Adrenal gland (tissue), 12 donors: ENCODE measurements around the gene SLC25A47. TPM values are rescaled to one million over a fixed set of nuclear protein-coding genes. Genes with fewer than 3 reads are reported as not detected.

ENCODE experiments used
- DNase-seq, 7 donors: peaks; one replicate each; pipeline ENCODE4 v3.0.0-alpha.2; 2019 to 2020
- H3K27ac ChIP-seq, 5 donors: fragments of 200-600 bp; sonication (generic) in 4 of 5; 1 replicate in 3 of 5; 2 replicates in 2 of 5; pipeline versions ENCODE4 v1.5.1 to v1.8.0; 2016 to 2020; ENCODE audit warnings: mild to moderate bottlenecking in 1 of 5
- H3K27me3 ChIP-seq: fragments of 200-600 bp; 2 replicates; pipeline ENCODE4 v1.8.0; 2021
- H3K36me3 ChIP-seq, 2 donors: fragments of 200-600 bp; replicated peaks in 1 of 2; 1 replicate in 1 of 2; 2 replicates in 1 of 2; pipeline versions ENCODE4 v1.5.1 to v1.8.0; 2018 to 2022
- H3K4me1 ChIP-seq, 2 donors: fragments of 200-600 bp; replicated peaks in 1 of 2; 1 replicate in 1 of 2; 2 replicates in 1 of 2; pipeline versions ENCODE4 v1.5.1 to v1.8.0; 2018 to 2021
- H3K4me3 ChIP-seq, 4 donors: fragments of 200-600 bp; sonication (generic) in 3 of 4; one replicate each; pipeline ENCODE4 v1.5.1; 2016 to 2018
- H3K9me3 ChIP-seq, 3 donors: fragments of 200-600 bp; sonication (generic) in 1 of 3; replicated peaks in 1 of 3; 1 replicate in 2 of 3; 2 replicates in 1 of 3; pipeline versions ENCODE4 v1.5.1 to v1.8.0; 2016 to 2021
- CTCF ChIP-seq, 6 experiments: fragments of 450-650 bp in 4 of 6; fragments of 200-600 bp in 2 of 6; sonication (generic) in 1 of 6; IDR thresholded peaks; 1 replicate in 5 of 6; 2 replicates in 1 of 6; pipeline versions ENCODE4 v1.5.1 to v1.8.0; 2016 to 2021; ENCODE audit warnings: antibody characterized with exemption in 6 of 6, mild to moderate bottlenecking in 2 of 6, moderate library complexity in 1 of 6
- POLR2A ChIP-seq, 2 donors: fragments of 450-650 bp; IDR thresholded peaks; one replicate each; pipeline ENCODE4 v1.6.1; 2017; ENCODE audit warnings: antibody characterized with exemption in 2 of 2, mild to moderate bottlenecking in 2 of 2, moderate library complexity in 1 of 2
- WGBS, 4 donors: extraction: QIAGEN DNeasy Blood & Tissue Kit in 2 of 4; methylation state at CpG; one replicate each; pipeline versions ENCODE4 v1.1.5 to v1.1.7; 2013 to 2017; 5-methylcytosine and 5-hydroxymethylcytosine counted together
- intact Hi-C, 2 donors: fragments of 100-400 bp; cut with DNase I; formaldehyde crosslinking; loops; one replicate each; pipeline versions ENCODE4 v1.14.1 to v1.15.0; 2022 to 2023
- polyA plus RNA-seq, 3 donors: library from polyadenylated mRNA; stranded (reverse); fragments of 200-250 nt in 2 of 3; fragments of 350-450 nt in 1 of 3; fragmentation: Illumina TruSeq in 1 of 3; extraction: RNeasy Lipid Tissue Mini Kit (QIAGEN cat#74804) in 1 of 3; gene quantifications; one replicate each; pipeline ENCODE4 v1.2.3, GENCODE V29; 2013 to 2014
- total RNA-seq, 9 donors: library from RNA; depleted of rRNA in 4 of 9; stranded (reverse); fragments of >200 nt in 4 of 9; fragments of 120-200 nt in 1 of 9; fragmentation: NEBNext Ultra II Directional in 1 of 9; extraction: Animal tissue kit (Norgen Biotek cat#: 25700) in 1 of 9; gene quantifications; one replicate each; pipeline versions ENCODE4 v1.1.0 to v1.2.4, GENCODE V29; 2013 to 2023
- donor health status: healthy with polysubstance abuse.
- donor health status: Bipolar disorder and iron deficiency.
- donor health status: DM: yes; HTN: yes; CAD: no.
- donor health status: DM: no; HTN: no; CAD: no.
- donor health status: DM: no; HTN: no; CAD: no.
- donor health status: DM: yes; HTN: yes; CAD: no.

SLC25A47 gene
- total and polyA plus RNA-seq, 12 donors, result 0.07 to 0.28 (median 0.14) TPM; not detected in 9

- H3K27ac ChIP-seq, result no peak overlapping the region
- no peaks in the 10 kb centered on the region for H3K9me3 ChIP-seq
- DNase-seq, result peak in 3 of 7 donors; percentile 17 to 46 (median 17)
- H3K4me3 ChIP-seq, result no peak overlapping the region
- intact Hi-C loops, result no loop called here
- 75 to 80% (median 77%) methylated on average over 7 to 12 of the region's 12 CpGs for WGBS, 4 donors
- H3K27me3 ChIP-seq, result no peaks in the 10 kb centered on the region
- TF ChIP-seq CTCF (IDR thresholded peaks at IDR 0.05) (no peak), POLR2A (IDR thresholded peaks at IDR 0.05) (no peak)
- H3K4me1 ChIP-seq, result peaks cover 16 to 18% of the 10 kb centered on the region in 2 donors
- peaks cover 0 to 22% of the 10 kb centered on the region in 2 donors for H3K36me3 ChIP-seq
Observed at GRCh38 chr14:100288382-100289185, 34.6 kb upstream of the SLC25A47 start.

DNA sequence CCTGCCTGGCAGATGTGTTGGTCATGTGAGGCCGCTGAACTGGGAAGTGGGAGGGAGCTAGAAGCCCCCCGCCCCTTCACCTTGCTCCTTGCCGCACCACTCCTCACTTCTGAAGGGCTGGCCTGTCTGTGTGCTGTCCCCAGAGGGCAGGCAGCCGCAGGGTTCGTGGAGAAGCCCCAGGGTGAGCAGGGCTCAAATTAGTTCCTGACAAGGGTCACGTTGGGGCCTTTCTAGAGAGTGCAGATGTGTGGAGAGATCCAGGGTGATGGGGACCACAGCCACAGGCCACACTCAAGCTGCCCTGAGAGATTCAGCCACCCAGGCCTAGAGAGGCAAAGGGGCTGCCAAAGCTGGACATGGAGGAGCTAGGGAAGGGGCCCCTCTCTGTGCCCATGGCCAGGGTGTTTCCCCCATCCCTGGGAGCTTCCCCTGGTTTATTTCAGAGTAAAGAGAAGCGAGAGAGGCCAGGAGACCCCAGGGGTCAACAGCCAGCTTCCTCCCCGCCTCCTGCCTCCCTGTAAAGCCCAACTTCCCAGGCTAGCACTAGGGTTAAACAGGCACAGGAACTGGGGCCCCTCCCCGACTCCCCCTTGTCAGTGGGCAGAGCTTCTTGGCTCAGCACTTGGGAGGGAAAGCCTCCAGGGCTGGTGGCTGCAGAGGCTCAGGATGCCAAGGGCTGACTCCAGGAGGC is 33.1 kb upstream of the SLC25A47 start:
- TF ChIP-seq POLR2A (IDR thresholded peaks at IDR 0.05) (no peak), CTCF (IDR thresholded peaks at IDR 0.05) (no peak)
- intact Hi-C loops, result no loop called here
- Histone ChIP-seq H3K4me1 (peaks cover 16 to 28% of the 10 kb centered on the region in 2 donors), H3K27ac (no peak overlapping the region), H3K9me3 (no peaks in the 10 kb centered on the region), H3K27me3 (no peaks in the 10 kb centered on the region), H3K36me3 (peaks cover 0 to 22% of the 10 kb centered on the region in 2 donors), H3K4me3 (no peak overlapping the region)
- DNase-seq, result peak in 4 of 7 donors; percentile 3 to 22 (median 15)
- WGBS, 4 donors, result 79 to 81% (median 80%) methylated on average over 6 to 9 of the region's 9 CpGs

- Histone ChIP-seq H3K27ac (no peak overlapping the region), H3K4me3 (no peak overlapping the region), H3K27me3 (no peaks in the 10 kb centered on the region), H3K4me1 (peaks cover 12 to 25% of the 10 kb centered on the region in 2 donors), H3K36me3 (peaks cover 0 to 22% of the 10 kb centered on the region in 2 donors), H3K9me3 (no peaks in the 10 kb centered on the region)
- peak in 4 of 7 donors; percentile 7 to 22 (median 14) for DNase-seq
- WGBS, 4 donors, result 79 to 88% (median 83%) methylated on average over 9 to 12 of the region's 12 CpGs
- intact Hi-C loops, result no loop called here
- TF ChIP-seq POLR2A (IDR thresholded peaks at IDR 0.05) (no peak), CTCF (IDR thresholded peaks at IDR 0.05) (no peak)
Observed at GRCh38 chr14:100290607-100291304, 32.4 kb upstream of the SLC25A47 start.
